Esophagus (tissue), 2 donors: ENCODE measurements around the gene HES4. TPM values are rescaled to one million over a fixed set of nuclear protein-coding genes. Genes with fewer than 3 reads are reported as not detected.

Experiments
- H3K27ac ChIP-seq, 2 donors: one replicate each; pipeline ENCODE4 v1.5.1; 2013; ENCODE audit warnings: low read depth in 2 of 2, mild to moderate bottlenecking in 2 of 2, inconsistent platforms in 1 of 2, low read length in 1 of 2, moderate library complexity in 1 of 2
- H3K27me3 ChIP-seq, 2 donors: one replicate each; pipeline ENCODE4 v1.6.1; 2013; ENCODE audit warnings: low read length in 2 of 2, control low read depth in 1 of 2, mild to moderate bottlenecking in 1 of 2; ENCODE audit not compliant: insufficient read depth in 2 of 2, control insufficient read depth in 1 of 2
- H3K36me3 ChIP-seq, 2 donors: one replicate each; pipeline ENCODE4 v1.6.1; 2013; ENCODE audit warnings: low read length in 1 of 2; ENCODE audit not compliant: control insufficient read depth in 2 of 2, insufficient read depth in 2 of 2
- H3K4me1 ChIP-seq, 2 donors: one replicate each; pipeline ENCODE4 v1.6.1; 2013; ENCODE audit warnings: low read length in 1 of 2; ENCODE audit not compliant: control insufficient read depth in 2 of 2, insufficient read depth in 2 of 2
- H3K4me3 ChIP-seq, 2 donors: one replicate each; pipeline ENCODE4 v1.5.1; 2013; ENCODE audit warnings: low read length in 2 of 2, mild to moderate bottlenecking in 2 of 2, low read depth in 1 of 2, moderate library complexity in 1 of 2
- H3K9me3 ChIP-seq, 2 donors: one replicate each; pipeline ENCODE4 v1.6.1; 2013; ENCODE audit warnings: mild to moderate bottlenecking in 2 of 2, low read depth in 1 of 2, low read length in 1 of 2, moderate library complexity in 1 of 2; ENCODE audit not compliant: control insufficient read depth in 2 of 2, insufficient read depth in 1 of 2
- WGBS, 2 donors: extraction: QIAGEN DNeasy Blood & Tissue Kit; methylation state at CpG; one replicate each; pipeline ENCODE4 v1.1.7; 2013; 5-methylcytosine and 5-hydroxymethylcytosine counted together
- polyA plus RNA-seq, 2 donors: library from polyadenylated mRNA; stranded (reverse); fragments of 200-250 nt; gene quantifications; one replicate each; pipeline ENCODE4 v1.2.3, GENCODE V29; 2013
- donor health status: healthy with polysubstance abuse.
- donor health status: Bipolar disorder and iron deficiency.

HES4 gene
- polyA plus RNA-seq, 2 donors, result 15.1 to 20.2 TPM

DNA sequence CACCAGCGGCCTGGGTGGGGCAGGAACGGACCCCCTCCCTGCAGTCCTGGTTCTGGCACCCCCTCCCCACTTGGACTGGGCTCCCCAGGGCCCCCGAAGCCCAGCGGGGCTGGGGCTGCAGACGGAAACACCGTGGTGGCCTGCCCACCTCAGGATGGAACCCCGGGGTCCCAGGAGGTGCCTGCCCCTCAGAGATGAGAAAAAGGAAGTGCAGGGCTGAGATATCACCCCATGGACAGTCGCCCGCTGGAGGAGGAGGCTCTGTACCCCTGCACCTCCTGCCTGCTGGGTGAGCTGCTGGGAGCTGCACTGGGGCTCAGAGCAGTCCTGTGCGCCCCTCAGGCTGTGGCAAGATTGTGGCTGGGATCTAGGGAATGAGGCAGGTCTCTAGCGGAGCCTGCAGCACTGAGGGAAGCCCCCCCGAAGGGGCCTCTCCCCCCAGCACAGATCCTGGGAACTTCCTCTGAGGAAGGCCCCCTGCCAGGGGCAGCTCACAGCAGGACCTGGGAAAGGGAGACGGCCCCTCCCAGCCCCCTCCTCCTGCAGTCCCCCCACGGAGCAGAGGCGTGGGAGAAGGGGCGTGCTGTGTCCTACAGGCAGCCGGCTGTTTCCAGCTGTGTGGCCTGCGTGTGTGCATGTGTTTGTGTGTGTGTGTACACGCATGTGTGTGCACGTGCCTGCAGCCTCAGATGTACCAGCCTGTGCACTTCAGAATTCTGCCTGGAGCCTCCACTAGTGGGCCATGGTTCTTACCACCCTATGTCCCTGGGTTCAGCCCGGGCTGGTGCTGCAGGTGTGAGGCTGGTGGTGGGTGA lies 26.9 kb upstream of the HES4 start:
- Histone ChIP-seq H3K36me3 (peaks cover 0 to 3% of the 10 kb centered on the region in 2 donors), H3K4me1 (peaks cover under 1 to 15% of the 10 kb centered on the region in 2 donors), H3K9me3 (no peaks in the 10 kb centered on the region), H3K27me3 (no peaks in the 10 kb centered on the region), H3K4me3 (no peak overlapping the region), H3K27ac (no peak overlapping the region)
- 62 to 64% methylated on average over 21 of the region's 21 CpGs for WGBS, 2 donors

- H3K9me3 ChIP-seq, result no peaks in the 10 kb centered on the region
- H3K36me3 ChIP-seq, result peaks cover 0 to 3% of the 10 kb centered on the region in 2 donors
- H3K4me3 ChIP-seq, result no peak overlapping the region
- no peaks in the 10 kb centered on the region for H3K27me3 ChIP-seq
- no peak overlapping the region for H3K27ac ChIP-seq
- peaks cover 7 to 22% of the 10 kb centered on the region in 2 donors for H3K4me1 ChIP-seq
- 47 to 62% methylated on average over 10 of the region's 10 CpGs for WGBS, 2 donors
Measured at GRCh38 chr1:1025730-1026129, 25.8 kb upstream of the HES4 start.

DNA sequence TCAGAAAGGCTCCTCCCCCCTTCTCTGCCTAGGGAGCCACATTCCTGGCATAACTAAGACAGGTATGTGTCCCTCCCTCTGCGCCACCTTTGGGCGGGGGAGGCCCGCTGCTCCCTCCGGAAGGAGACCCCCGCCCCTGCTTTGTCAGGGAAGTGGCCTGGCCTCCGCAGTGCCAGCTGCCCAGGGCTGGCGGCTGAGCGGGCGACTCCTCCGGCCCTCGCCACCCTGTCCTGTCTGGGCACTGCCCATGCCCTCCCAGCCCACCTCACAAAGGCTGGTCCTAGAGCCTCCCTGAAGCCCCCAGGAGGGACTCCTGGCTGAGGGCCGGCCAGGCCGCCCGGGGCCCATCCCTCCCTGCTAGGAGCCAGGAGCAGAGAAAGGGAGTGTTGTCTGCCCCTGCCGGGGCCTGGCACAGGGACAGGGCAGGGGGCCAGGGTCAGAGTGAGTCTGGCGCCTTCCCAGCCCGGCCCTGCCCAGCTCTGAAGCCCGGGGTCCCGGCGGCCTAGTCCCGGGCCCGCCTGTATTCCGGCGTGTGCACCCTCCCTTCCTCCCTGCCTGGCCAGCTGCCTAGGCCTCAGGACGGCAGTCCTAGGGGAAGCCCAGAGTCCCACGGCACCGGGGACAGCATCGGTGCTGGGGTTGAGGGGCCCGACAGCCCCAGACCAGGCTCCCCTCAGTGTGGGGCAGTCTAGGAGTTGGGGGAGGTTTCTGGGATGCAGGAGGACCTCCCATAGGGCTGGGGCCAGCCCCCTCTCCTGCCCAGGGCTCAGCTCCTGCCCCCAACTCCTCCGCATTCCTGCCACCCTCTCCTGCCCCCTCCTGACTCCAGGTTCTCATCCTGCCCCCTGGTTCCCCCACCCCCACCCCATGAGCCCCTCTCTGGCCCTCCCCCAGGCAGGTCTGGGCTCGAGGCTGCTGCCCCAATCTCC lies 25.1 kb upstream of the HES4 start:
- H3K4me1 ChIP-seq, result peaks cover 9 to 22% of the 10 kb centered on the region in 2 donors
- WGBS, 2 donors, result 33 to 48% methylated on average over 27 to 31 of the region's 31 CpGs

GRCh38 chr1:1024149-1024770 lies 24.4 kb upstream of the HES4 start:
- Histone ChIP-seq H3K9me3 (no peaks in the 10 kb centered on the region), H3K36me3 (peaks cover 0 to 3% of the 10 kb centered on the region in 2 donors), H3K4me1 (peaks cover 9 to 22% of the 10 kb centered on the region in 2 donors), H3K27ac (no peak overlapping the region), H3K4me3 (no peak overlapping the region), H3K27me3 (no peaks in the 10 kb centered on the region)
- 66 to 74% methylated on average over 9 of the region's 9 CpGs for WGBS, 2 donors

More for the DNA sequence above, 25.1 kb upstream of the HES4 start:
- Histone ChIP-seq H3K9me3 (no peaks in the 10 kb centered on the region), H3K27ac (peak overlapping the region in 1 of 2 donors; percentile 65), H3K27me3 (no peaks in the 10 kb centered on the region), H3K36me3 (peaks cover 0 to 3% of the 10 kb centered on the region in 2 donors), H3K4me3 (peak overlapping the region; percentile 2 to 17)

- no peaks in the 10 kb centered on the region for H3K9me3 ChIP-seq
- H3K36me3 ChIP-seq, result peaks cover 0 to 3% of the 10 kb centered on the region in 2 donors
- H3K27me3 ChIP-seq, result no peaks in the 10 kb centered on the region
- peak overlapping the region in 1 of 2 donors; percentile 3 for H3K4me3 ChIP-seq
- H3K27ac ChIP-seq, result no peak overlapping the region
- WGBS, 2 donors, result 50 to 52% methylated on average over 13 of the region's 13 CpGs
- peaks cover 9 to 22% of the 10 kb centered on the region in 2 donors for H3K4me1 ChIP-seq
Measured at GRCh38 chr1:1023700-1024099, 23.8 kb upstream of the HES4 start.

DNA sequence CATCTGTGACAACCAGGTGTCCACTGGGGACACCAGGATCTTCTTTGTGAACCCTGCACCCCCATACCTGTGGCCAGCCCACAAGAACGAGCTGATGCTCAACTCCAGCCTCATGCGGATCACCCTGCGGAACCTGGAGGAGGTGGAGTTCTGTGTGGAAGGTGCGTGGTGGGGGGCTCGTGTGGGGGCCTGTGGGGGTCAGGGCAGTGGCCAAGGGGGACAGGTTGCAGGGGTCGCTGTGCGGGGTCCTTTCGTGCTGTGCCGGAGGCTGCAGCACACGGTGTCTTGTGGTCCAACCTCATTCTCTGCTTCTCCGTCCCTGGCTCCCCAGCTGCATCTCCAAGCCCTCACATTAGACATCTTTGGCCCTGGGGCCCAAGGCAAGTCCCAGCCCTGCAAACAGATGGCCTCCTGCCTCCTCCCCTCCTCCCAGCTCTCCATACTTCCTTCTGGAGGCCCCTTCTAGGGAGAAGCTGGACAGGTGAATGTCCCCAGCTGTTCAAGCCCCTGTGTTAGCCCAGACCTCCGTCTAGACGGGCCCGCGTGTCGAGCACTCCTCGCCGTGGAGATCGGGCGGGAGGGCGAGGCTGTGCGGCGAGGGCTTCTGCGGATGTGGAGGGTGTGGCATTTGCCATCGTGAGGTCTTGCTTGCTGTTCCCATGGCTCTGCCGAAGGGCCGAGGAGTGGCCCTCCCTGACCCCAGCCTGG lies 22.6 kb upstream of the HES4 start:
- H3K4me1 ChIP-seq, result peaks cover 9 to 22% of the 10 kb centered on the region in 2 donors
- 79 to 81% methylated on average over 27 of the region's 27 CpGs for WGBS, 2 donors

GRCh38 chr1:1021920-1022259 lies 22.0 kb upstream of the HES4 start:
- Histone ChIP-seq H3K4me1 (peaks cover 9 to 22% of the 10 kb centered on the region in 2 donors), H3K27me3 (no peaks in the 10 kb centered on the region), H3K4me3 (no peak overlapping the region), H3K27ac (no peak overlapping the region), H3K36me3 (peaks cover 0 to 3% of the 10 kb centered on the region in 2 donors), H3K9me3 (no peaks in the 10 kb centered on the region)
- 76 to 79% methylated on average over 10 of the region's 10 CpGs for WGBS, 2 donors

More for the DNA sequence above, 22.6 kb upstream of the HES4 start:
- Histone ChIP-seq H3K27me3 (no peaks in the 10 kb centered on the region), H3K27ac (no peak overlapping the region), H3K36me3 (peaks cover 0 to 3% of the 10 kb centered on the region in 2 donors), H3K4me3 (no peak overlapping the region), H3K9me3 (no peaks in the 10 kb centered on the region)

DNA sequence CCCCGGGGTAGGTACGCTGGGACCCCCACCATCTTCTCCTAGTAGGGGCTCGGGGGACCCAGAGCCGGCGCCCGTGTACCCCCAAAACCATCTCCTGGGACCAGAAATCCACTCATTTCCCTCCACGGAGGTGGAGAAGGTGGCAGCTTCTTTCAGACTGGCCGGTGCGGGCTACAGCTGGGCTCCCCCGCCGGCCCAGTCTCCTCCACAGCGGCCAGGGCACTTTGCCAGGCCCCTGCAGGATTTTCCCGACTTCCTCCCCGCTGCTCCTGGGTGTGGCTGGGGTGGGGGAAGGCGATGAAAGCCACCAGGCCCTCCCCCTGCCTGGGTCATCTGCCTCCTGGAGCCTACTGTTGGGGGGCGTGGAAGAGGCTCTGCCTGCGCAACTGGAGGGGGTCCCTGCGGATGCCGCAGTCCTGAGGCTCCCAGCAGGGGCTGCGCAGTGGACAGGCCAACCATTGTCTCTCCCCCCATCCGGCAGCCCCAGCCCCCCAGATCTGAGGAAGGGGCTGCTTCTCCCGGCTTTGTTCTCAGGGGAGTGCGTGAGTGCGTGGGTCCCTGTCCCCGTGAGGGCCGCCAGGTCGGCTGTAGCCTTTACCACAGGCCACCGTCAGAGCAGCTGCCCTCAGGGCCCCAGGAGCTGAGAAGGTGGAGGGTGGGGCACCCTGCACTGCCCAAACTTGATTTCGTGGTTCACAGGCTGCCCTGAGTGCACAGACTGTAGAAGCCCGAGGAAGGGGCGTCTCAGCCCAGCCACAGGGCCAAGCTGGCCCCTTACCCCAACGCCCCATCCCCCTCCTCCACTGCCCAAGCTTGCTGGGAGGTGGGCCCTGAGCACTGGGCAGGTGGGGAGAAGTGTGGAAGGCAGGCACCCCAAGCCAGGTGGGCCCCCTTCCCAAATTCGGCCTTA lies 21.4 kb upstream of the HES4 start:
- Histone ChIP-seq H3K27ac (peak overlapping the region in 1 of 2 donors; percentile 17), H3K4me3 (peak overlapping the region; percentile 42 to 69), H3K27me3 (no peaks in the 10 kb centered on the region), H3K9me3 (no peaks in the 10 kb centered on the region), H3K36me3 (peaks cover 0 to 3% of the 10 kb centered on the region in 2 donors), H3K4me1 (peaks cover 9 to 22% of the 10 kb centered on the region in 2 donors)
- 19 to 28% methylated on average over 32 to 33 of the region's 33 CpGs for WGBS, 2 donors
